Karpas-422 (cell line): ENCODE data around the gene MRTFB. TPM values are rescaled to one million over a fixed set of nuclear protein-coding genes. Genes with fewer than 3 reads are reported as not detected.

Source experiments
- DNase-seq: peaks from one replicate; pipeline ENCODE4 v3.0.0-alpha.2; 2015
- H2AFZ ChIP-seq: fragments of 200-600 bp; sonication (generic); 2 replicates; pipeline ENCODE4 v1.6.1; 2014; ENCODE audit warnings: antibody characterized with exemption, low read length, mixed read lengths
- H3K27ac ChIP-seq: fragments of 200-600 bp; sonication (generic); 2 replicates; pipeline ENCODE4 v1.5.1; 2014; ENCODE audit warnings: mild to moderate bottlenecking, low read length, moderate library complexity
- H3K27me3 ChIP-seq: fragments of 200-600 bp; sonication (generic); 2 replicates; pipeline ENCODE4 v1.6.1; 2014; ENCODE audit warnings: low read length, mixed read lengths
- H3K36me3 ChIP-seq: fragments of 200-600 bp; sonication (generic); 2 replicates; pipeline ENCODE4 v1.6.1; 2014; ENCODE audit warnings: low read length, mixed read lengths; ENCODE audit not compliant: insufficient read depth
- H3K4me1 ChIP-seq: fragments of 200-600 bp; sonication (generic); 2 replicates; pipeline ENCODE4 v1.6.1; 2014; ENCODE audit warnings: mild to moderate bottlenecking, low read length, mixed read lengths
- H3K4me2 ChIP-seq: fragments of 200-600 bp; sonication (generic); 2 replicates; pipeline ENCODE4 v1.6.1; 2014; ENCODE audit warnings: low read length, low read depth, mild to moderate bottlenecking; ENCODE audit not compliant: poor library complexity, severe bottlenecking
- H3K4me3 ChIP-seq: fragments of 200-600 bp; sonication (generic); 2 replicates; pipeline ENCODE4 v1.5.1; 2014; ENCODE audit warnings: mild to moderate bottlenecking, antibody characterized with exemption, low read length, mixed read lengths
- H3K79me2 ChIP-seq: fragments of 200-600 bp; sonication (generic); 2 replicates; pipeline ENCODE4 v1.6.1; 2014; ENCODE audit warnings: mild to moderate bottlenecking, low read length, mixed read lengths
- H3K9ac ChIP-seq: fragments of 200-600 bp; sonication (generic); 2 replicates; pipeline ENCODE4 v1.6.0; 2014; ENCODE audit warnings: low read length
- H3K9me2 ChIP-seq: fragments of 200-600 bp; sonication (generic), shearing (Covaris generic); replicated peaks from 2 replicates; pipeline ENCODE4 v1.6.0; 2014; ENCODE audit warnings: mild to moderate bottlenecking, low read length, moderate library complexity; ENCODE audit not compliant: insufficient read depth
- H3K9me3 ChIP-seq: fragments of 300-700, 200-600 bp; sonication (generic); 2 replicates; pipeline ENCODE4 v1.6.1; 2014; ENCODE audit warnings: low read length, mixed read lengths
- H4K20me1 ChIP-seq: fragments of 200-600 bp; sonication (generic); 2 replicates; pipeline ENCODE4 v1.6.1; 2014; ENCODE audit warnings: mild to moderate bottlenecking, antibody characterized with exemption, low read length, low read depth; ENCODE audit not compliant: insufficient read depth
- total RNA-seq: library from RNA; depleted of rRNA; stranded (reverse); fragments of >200 nt; shearing (Covaris generic); gene quantifications from 2 replicates; pipeline ENCODE4 v1.2.3, GENCODE V29; 2014; ENCODE audit warnings: low replicate concordance

The MRTFB gene
- total RNA-seq, 1 experiment from 2014 or later, result 5.3 TPM

DNA sequence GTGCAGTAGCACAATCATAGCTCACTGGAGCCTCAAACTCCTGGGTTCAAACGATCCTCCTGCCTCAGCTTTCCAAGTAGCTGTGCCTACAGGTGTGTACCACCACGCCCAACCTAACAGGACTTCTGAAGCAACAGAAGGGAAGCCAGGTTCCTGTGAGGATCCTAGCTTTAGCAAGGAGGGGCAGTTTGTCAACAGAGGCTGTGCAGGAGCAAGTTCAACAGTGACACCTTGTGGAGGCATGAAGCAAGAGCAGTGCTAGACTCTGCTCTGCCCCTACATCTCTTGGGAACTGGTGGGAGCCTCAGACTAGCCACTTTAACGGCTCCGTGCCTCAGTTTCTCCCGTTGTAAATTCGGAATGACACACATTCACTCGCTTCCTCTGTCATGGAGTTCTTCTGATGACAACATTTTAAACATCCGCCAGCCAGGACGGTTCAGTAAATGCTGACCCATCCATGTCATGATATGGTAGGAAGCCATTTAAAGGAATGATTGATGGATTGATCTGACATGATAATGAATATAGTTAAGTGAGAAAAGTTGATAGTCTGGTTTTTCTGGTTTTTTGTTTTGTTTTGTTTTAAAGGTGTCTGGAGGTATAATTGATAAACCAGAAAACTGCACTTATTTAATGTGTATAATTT lies 218.7 kb downstream of the MRTFB start:
- Histone ChIP-seq H3K4me3 (no peak overlapping the region), H3K27me3 (no peaks in the 10 kb centered on the region), H3K4me1 (peaks cover 24% of the 10 kb centered on the region), H3K27ac (no peak overlapping the region), H4K20me1 (no peaks in the 10 kb centered on the region), H3K9me2 (no peaks in the 10 kb centered on the region), H3K9me3 (peaks cover 6% of the 10 kb centered on the region), H3K4me2 (no peak overlapping the region), H3K36me3 (no peaks in the 10 kb centered on the region), H2AFZ (no peak overlapping the region), H3K79me2 (no peaks in the 10 kb centered on the region), H3K9ac (no peak overlapping the region)
- peak; percentile 84 for DNase-seq

DNA sequence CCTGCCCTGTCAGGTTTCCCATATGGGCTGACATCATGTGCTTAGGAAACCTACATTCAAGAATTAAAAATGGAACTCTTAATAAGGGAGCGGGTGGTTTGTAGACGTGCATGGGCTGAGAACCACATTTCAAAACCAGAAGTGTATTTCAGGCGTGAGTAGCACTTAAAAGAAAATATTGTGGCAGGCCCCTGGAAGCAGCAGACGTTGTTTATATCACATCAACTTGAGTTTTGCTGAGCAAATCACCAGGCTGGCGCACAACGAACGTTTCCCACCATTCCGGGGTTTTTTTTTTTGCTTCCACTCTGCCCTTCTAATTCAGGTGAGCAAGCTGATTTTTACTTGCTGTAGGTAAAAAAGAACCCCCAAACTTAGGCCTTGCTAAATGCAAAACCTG lies 220.2 kb downstream of the MRTFB start:
- Histone ChIP-seq H3K4me3 (no peak overlapping the region), H3K79me2 (no peaks in the 10 kb centered on the region), H4K20me1 (no peaks in the 10 kb centered on the region), H2AFZ (no peak overlapping the region), H3K9me2 (no peaks in the 10 kb centered on the region), H3K4me1 (peaks cover 17% of the 10 kb centered on the region), H3K36me3 (no peaks in the 10 kb centered on the region), H3K27ac (no peak overlapping the region), H3K9ac (no peak overlapping the region), H3K4me2 (no peak overlapping the region), H3K27me3 (no peaks in the 10 kb centered on the region), H3K9me3 (peaks cover 6% of the 10 kb centered on the region)
- no peak for DNase-seq

DNA sequence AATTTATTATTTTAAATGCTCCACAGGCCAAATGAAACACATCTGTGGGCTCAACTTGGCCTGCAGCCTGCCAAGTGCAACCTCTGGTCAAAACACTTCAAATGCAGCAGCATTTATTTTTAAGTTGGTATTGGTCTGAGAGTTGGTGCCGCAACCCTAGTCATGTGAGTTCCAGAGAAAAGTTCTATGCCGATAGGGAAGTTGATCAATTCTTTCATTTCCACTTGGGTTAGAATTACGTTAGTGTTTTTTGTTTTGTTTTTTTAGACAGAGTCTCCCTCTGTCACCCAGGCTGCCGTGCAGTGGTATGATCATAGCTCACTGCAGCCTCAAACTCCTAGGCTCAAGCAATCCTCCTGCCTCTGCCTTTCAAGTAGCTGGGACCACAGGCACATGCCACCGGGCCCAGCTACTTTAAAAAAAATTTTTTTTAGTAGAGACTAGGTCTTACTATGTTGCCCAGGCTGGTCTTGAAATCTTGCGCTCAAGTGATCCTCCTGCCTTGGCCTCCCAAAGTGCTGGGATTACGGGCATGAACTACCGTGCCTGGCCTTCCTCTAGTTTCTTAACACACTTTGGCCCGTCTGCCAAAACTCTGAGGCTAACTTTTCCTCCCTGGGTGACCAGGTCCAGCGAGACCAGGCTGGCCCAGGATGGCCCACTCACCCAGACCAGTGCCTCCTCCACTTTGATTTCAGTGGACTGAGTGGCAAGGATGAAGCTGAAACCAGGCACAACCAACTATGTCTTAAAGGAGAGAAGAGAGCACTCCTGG lies 221.1 kb downstream of the MRTFB start:
- Histone ChIP-seq H4K20me1 (no peaks in the 10 kb centered on the region), H2AFZ (no peak overlapping the region), H3K4me3 (no peak overlapping the region), H3K9me3 (peaks cover 6% of the 10 kb centered on the region), H3K27ac (no peak overlapping the region), H3K9me2 (no peaks in the 10 kb centered on the region), H3K27me3 (no peaks in the 10 kb centered on the region), H3K4me2 (no peak overlapping the region), H3K4me1 (peaks cover 10% of the 10 kb centered on the region), H3K36me3 (no peaks in the 10 kb centered on the region), H3K9ac (no peak overlapping the region), H3K79me2 (no peaks in the 10 kb centered on the region)
- DNase-seq, result no peak

DNA sequence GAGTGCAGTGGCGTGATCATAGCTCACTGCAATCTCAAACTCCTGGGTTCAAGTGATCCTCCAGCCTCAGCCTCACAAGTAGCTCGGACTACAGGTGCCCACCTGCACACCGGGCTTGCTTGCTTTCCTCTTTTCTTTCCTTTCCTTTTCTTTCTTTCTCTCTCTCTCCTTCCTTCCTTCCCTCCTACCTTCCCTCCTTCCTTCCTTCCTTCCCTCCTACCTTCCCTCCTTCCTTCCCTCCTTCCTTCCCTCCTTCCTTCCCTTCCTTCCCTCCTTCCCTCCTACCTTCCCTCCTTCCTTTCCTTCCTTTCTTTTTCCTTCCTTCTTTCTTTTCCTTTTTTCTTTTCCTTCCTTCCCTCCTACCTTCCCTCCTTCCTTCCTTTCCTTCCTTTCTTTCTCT lies 225.5 kb downstream of the MRTFB start:
- H2AFZ ChIP-seq, result no peak overlapping the region
- H3K27me3 ChIP-seq, result no peaks in the 10 kb centered on the region
- no peaks in the 10 kb centered on the region for H4K20me1 ChIP-seq

DNA sequence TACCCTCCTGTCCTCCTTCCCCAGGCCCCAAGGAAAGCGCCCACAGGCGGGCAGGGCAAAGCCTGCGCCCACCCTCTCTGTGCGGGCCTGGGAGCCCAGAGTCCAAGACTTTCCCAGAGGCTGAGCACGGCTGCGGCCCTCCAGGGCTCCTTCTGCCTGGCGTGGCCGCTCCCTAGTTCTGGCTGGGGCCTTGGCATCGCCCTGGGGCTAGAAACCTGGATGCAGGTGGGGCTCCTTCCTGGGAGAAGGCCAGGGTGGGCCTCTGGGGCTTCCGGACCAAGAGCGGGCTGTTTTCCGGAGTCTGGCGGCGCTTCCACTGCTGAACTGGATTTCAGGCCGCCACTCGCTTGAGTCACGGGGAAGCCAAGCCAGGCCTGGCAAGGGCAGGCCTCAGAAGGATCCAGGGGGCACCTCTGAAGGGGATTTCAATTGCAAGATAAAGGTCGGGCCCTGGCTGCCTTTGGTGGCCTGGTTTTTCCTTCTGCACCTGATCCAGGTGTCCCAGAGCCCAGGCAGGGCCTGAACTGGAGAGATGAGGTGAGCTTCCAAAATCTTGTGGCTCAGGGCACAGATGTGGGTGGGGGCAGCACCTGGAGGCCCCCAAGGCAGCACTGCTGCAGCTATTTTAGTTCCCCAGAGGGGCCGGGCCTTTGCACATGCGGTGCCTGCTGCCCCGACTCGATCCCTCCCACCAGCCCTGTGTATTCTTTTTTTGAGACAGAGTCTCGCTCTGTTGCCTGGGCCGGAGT lies 227.4 kb downstream of the MRTFB start:
- H2AFZ ChIP-seq, result no peak overlapping the region

More for the DNA sequence above, 225.5 kb downstream of the MRTFB start:
- Histone ChIP-seq H3K9ac (no peak overlapping the region), H3K4me1 (peaks cover 24% of the 10 kb centered on the region), H3K4me2 (no peak overlapping the region), H3K9me3 (no peaks in the 10 kb centered on the region), H3K27ac (no peak overlapping the region), H3K36me3 (no peaks in the 10 kb centered on the region), H3K79me2 (no peaks in the 10 kb centered on the region), H3K4me3 (no peak overlapping the region), H3K9me2 (no peaks in the 10 kb centered on the region)
- DNase-seq, result no peak

DNA sequence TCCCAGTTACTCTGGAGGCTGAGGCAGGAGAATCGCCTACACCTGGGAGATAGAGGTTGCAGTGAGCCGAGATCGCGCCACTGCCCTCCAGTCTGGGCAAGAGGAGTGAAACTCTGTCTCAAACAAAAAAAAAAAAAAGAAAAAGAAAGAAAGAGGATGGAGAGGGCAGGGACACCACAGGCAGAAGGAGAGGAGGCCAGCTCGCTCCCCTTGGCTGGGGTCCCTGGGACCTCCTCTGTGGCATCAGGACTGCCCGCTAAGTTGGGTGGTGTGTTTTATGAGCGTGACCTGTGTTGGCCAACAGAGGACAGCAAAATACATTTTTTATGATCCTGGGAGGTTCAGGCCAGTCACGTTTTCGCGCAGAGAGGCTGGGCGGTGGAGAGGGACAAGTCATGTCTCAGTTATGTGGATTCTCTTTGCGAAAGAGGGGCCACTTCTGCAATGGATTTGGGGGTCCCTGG lies 229.6 kb downstream of the MRTFB start:
- H3K4me2 ChIP-seq, result peak overlapping the region; percentile 72

More for the DNA sequence above, 227.4 kb downstream of the MRTFB start:
- DNase-seq, result peak; percentile 52
- Histone ChIP-seq H3K4me3 (no peak overlapping the region), H3K9ac (no peak overlapping the region), H3K27me3 (no peaks in the 10 kb centered on the region), H3K27ac (no peak overlapping the region), H3K4me2 (no peak overlapping the region), H3K9me3 (no peaks in the 10 kb centered on the region), H3K9me2 (no peaks in the 10 kb centered on the region), H3K79me2 (peaks cover 7% of the 10 kb centered on the region), H3K4me1 (peaks cover 27% of the 10 kb centered on the region), H4K20me1 (no peaks in the 10 kb centered on the region), H3K36me3 (no peaks in the 10 kb centered on the region)

DNA sequence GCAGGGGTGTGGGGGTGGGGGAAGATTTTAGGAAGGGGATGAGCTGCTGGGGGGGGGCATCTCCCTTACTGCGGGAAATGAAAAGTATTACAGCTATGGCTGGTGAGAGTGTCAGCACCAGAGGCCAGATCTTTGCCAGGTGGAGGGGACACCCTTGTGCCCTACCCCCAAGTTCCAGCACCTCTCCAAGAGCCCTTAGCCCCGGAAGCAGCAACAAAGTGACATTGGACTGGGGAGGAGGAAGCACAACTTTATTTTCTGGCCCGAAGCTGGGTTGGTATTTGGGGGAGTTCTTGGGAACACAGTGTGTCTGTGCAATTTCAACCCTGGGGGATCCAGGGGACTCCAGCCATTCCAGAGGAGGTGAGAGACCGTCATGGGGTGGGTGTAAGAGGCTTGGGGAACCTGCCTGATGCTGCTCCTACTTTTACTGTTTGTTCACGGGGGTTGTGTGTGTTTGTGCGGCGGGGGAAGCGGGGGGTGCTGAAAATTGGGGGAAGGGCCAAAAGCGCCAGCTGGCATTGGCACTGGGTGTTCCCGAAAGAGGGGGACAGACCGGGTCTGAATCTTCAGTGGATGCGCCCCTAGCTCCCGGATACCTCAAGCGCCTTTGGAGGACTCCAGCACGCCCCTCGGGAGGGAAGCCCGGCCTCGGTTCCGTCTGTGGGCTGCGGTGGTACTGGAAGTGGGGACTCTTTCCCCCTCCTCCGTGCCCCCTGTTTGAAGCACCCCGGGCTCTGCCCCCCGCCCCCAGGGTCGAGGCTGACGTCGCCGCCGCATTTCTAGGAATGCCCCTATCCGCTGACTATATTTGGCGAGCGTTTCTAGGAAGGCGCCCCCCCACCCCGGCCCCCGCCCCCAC lies 230.3 kb downstream of the MRTFB start:
- peak; percentile 67 for DNase-seq
- Histone ChIP-seq H3K4me1 (peaks cover 51% of the 10 kb centered on the region), H3K9me2 (no peaks in the 10 kb centered on the region), H3K4me2 (peak overlapping the region; percentile 72), H3K9me3 (no peaks in the 10 kb centered on the region), H3K27ac (peak overlapping the region; percentile 62), H3K36me3 (no peaks in the 10 kb centered on the region), H3K27me3 (no peaks in the 10 kb centered on the region), H2AFZ (no peak overlapping the region; the same call in 1 of the 2 replicates), H3K4me3 (peak overlapping the region; percentile 58), H4K20me1 (no peaks in the 10 kb centered on the region; the same call in 1 of the 2 replicates), H3K9ac (peak overlapping the region; percentile 62), H3K79me2 (peaks cover 34% of the 10 kb centered on the region)

More for the DNA sequence above, 229.6 kb downstream of the MRTFB start:
- Histone ChIP-seq H3K4me1 (peaks cover 44% of the 10 kb centered on the region), H3K27me3 (no peaks in the 10 kb centered on the region), H3K9ac (peak overlapping the region; percentile 62), H2AFZ (no peak overlapping the region), H3K79me2 (peaks cover 27% of the 10 kb centered on the region), H3K27ac (peak overlapping the region; percentile 62; the same call in 1 of the 2 replicates), H4K20me1 (no peaks in the 10 kb centered on the region; the same call in 1 of the 2 replicates), H3K9me2 (no peaks in the 10 kb centered on the region), H3K4me3 (peak overlapping the region; percentile 58; the same call in 1 of the 2 replicates), H3K9me3 (no peaks in the 10 kb centered on the region), H3K36me3 (no peaks in the 10 kb centered on the region)
- peak; percentile 90 for DNase-seq
